Suprapubic skin (tissue), 4 donors: ENCODE measurements around the gene YWHAH.

Source experiments
- EP300 ChIP-seq: sonication (generic); formaldehyde crosslinking; IDR thresholded peaks from one replicate; pipeline ENCODE4 v1.6.1; 2017; ENCODE audit warnings: antibody characterized with exemption
- POLR2A ChIP-seq, 2 donors: fragments of 450-650 bp; IDR thresholded peaks; one replicate each; pipeline ENCODE4 v1.6.1; 2017; ENCODE audit warnings: antibody characterized with exemption in 2 of 2, mild to moderate bottlenecking in 2 of 2, moderate library complexity in 2 of 2
- POLR2AphosphoS5 ChIP-seq, 3 donors: sonication (generic); formaldehyde crosslinking; IDR thresholded peaks; one replicate each; pipeline ENCODE4 v1.6.1; 2017; ENCODE audit warnings: antibody characterized with exemption in 3 of 3
- TF ChIP-seq, protein P1 (sequence below), 2 donors: fragments of 200-600 bp in 1 of 2; fragments of 450-650 bp in 1 of 2; sonication (generic) in 1 of 2; IDR thresholded peaks; one replicate each; pipeline ENCODE4 v1.5.1; 2016 to 2019; ENCODE audit warnings: antibody characterized with exemption in 2 of 2, mild to moderate bottlenecking in 1 of 2, moderate library complexity in 1 of 2

- TF ChIP-seq, protein P1, sequence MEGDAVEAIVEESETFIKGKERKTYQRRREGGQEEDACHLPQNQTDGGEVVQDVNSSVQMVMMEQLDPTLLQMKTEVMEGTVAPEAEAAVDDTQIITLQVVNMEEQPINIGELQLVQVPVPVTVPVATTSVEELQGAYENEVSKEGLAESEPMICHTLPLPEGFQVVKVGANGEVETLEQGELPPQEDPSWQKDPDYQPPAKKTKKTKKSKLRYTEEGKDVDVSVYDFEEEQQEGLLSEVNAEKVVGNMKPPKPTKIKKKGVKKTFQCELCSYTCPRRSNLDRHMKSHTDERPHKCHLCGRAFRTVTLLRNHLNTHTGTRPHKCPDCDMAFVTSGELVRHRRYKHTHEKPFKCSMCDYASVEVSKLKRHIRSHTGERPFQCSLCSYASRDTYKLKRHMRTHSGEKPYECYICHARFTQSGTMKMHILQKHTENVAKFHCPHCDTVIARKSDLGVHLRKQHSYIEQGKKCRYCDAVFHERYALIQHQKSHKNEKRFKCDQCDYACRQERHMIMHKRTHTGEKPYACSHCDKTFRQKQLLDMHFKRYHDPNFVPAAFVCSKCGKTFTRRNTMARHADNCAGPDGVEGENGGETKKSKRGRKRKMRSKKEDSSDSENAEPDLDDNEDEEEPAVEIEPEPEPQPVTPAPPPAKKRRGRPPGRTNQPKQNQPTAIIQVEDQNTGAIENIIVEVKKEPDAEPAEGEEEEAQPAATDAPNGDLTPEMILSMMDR (IDR thresholded peaks at IDR 0.05), result no peak
- no peak for TF ChIP-seq POLR2A (IDR thresholded peaks at IDR 0.05)
- no peak for TF ChIP-seq EP300
- TF ChIP-seq POLR2AphosphoS5 (IDR thresholded peaks at IDR 0.05), result no peak
Measured at GRCh38 chr22:31937341-31937740, 7.0 kb upstream of the YWHAH start.
